ENCODE measurements around the gene NFIC.

GRCh38 chr19:3415695-3416094, 49.3 kb downstream of the NFIC start:
- TF ChIP-seq PHF8 (IDR thresholded peaks at IDR 0.05; ENCODE audit: borderline replicate concordance, low read depth) = no peak
- no peak for TF ChIP-seq POLR2A (IDR thresholded peaks at IDR 0.05; ENCODE audit: low read length)
- TF ChIP-seq CTCF (IDR thresholded peaks at IDR 0.05) = no peak

Measured in A549 (cell line).